WTC11 (cell line): ENCODE results near the gene FRAT2. TPM values are rescaled to one million over a fixed set of nuclear protein-coding genes. Genes with fewer than 3 reads are reported as not detected.

Experiments
- ATAC-seq: fragments of 200-7000 bp; cut with Tn5 transposase; 2 replicates; pipeline ENCODE4 v1.10.0; 2021; ENCODE audit warnings: mild to moderate bottlenecking, moderate library complexity
- CTCF ChIA-PET: fragments of 300-600 bp; sonication (Branson Sonifier 250); formaldehyde crosslinking; loops from one replicate; lab custom pipeline; 2021; ENCODE audit warnings: antibody characterized with exemption; lab: Charles Lee
- POLR2A ChIA-PET: fragments of 350-600 bp; sonication (Branson Sonifier 250); formaldehyde crosslinking; loops from one replicate; lab custom pipeline; 2021; ENCODE audit warnings: antibody characterized with exemption; lab: Charles Lee
- DNase-seq: peaks from one replicate; pipeline ENCODE4 v3.0.0; 2021; ENCODE audit warnings: low spot score
- H3K27ac Mint-ChIP-seq: 2 replicates; pipeline ENCODE4 v1.8.0; 2021; ENCODE audit warnings: mixed read lengths
- H3K27me3 Mint-ChIP-seq: 2 replicates; pipeline ENCODE4 v1.8.0; 2021; ENCODE audit warnings: low read depth, mild to moderate bottlenecking, moderate library complexity, mixed read lengths
- H3K36me3 Mint-ChIP-seq: 2 replicates; pipeline ENCODE4 v1.8.0; 2021; ENCODE audit warnings: mixed read lengths
- H3K4me1 Mint-ChIP-seq: 2 replicates; pipeline ENCODE4 v1.8.0; 2022; ENCODE audit warnings: mixed read lengths
- H3K4me3 Mint-ChIP-seq: 2 replicates; pipeline ENCODE4 v1.8.0; 2021; ENCODE audit warnings: mild to moderate bottlenecking, moderate library complexity, mixed read lengths
- H3K9me3 Mint-ChIP-seq: 2 replicates; pipeline ENCODE4 v1.8.0; 2021; ENCODE audit warnings: mixed read lengths
- ARID4B ChIP-seq: sonication (generic); formaldehyde crosslinking; IDR thresholded peaks from 2 replicates; pipeline ENCODE4 v1.8.0; 2023; ENCODE audit warnings: missing genetic modification reagents, mild to moderate bottlenecking, borderline replicate concordance
- ATF1 ChIP-seq: sonication (generic); formaldehyde crosslinking; IDR thresholded peaks from 2 replicates; pipeline ENCODE4 v1.8.1; 2023; ENCODE audit warnings: mild to moderate bottlenecking, moderate library complexity, missing genetic modification reagents
- FOXP1 ChIP-seq: sonication (generic); formaldehyde crosslinking; IDR thresholded peaks from 2 replicates; pipeline ENCODE4 v1.8.0; 2022; ENCODE audit warnings: missing genetic modification reagents, mild to moderate bottlenecking, moderate library complexity, borderline replicate concordance
- GRHL2 ChIP-seq: fragments of 250-450 bp; sonication (Bioruptor Pico); IDR thresholded peaks from 2 replicates; pipeline ENCODE4 v1.8.0; 2022; ENCODE audit warnings: mild to moderate bottlenecking, moderate library complexity; ENCODE audit not compliant: insufficient replicate concordance, severe bottlenecking
- HMGA2 ChIP-seq: fragments of 250-450 bp; sonication (Bioruptor Pico); IDR thresholded peaks from 2 replicates; pipeline ENCODE4 v1.4.0; 2021; ENCODE audit warnings: mild to moderate bottlenecking, moderate library complexity
- HMGXB4 ChIP-seq: sonication (generic); formaldehyde crosslinking; IDR thresholded peaks from 2 replicates; pipeline ENCODE4 v1.8.1; 2023; ENCODE audit warnings: mild to moderate bottlenecking, moderate library complexity, missing genetic modification reagents
- MLX ChIP-seq: sonication (generic); formaldehyde crosslinking; IDR thresholded peaks from 2 replicates; pipeline ENCODE4 v1.8.1; 2023; ENCODE audit warnings: mild to moderate bottlenecking, missing genetic modification reagents, moderate library complexity
- SMAD4 ChIP-seq: sonication (generic); formaldehyde crosslinking; IDR thresholded peaks from 2 replicates; pipeline ENCODE4 v1.8.0; 2022; ENCODE audit warnings: mild to moderate bottlenecking, missing genetic modification reagents
- SOX15 ChIP-seq: fragments of 250-450 bp; sonication (Bioruptor Pico); IDR thresholded peaks from 2 replicates; pipeline ENCODE4 v1.9.0; 2021; ENCODE audit warnings: mild to moderate bottlenecking
- TEAD1 ChIP-seq: sonication (generic); formaldehyde crosslinking; IDR thresholded peaks from 2 replicates; pipeline ENCODE4 v1.8.0; 2022; ENCODE audit warnings: mild to moderate bottlenecking, missing genetic modification reagents
- ZMAT4 ChIP-seq: fragments of 250-450 bp; sonication (Bioruptor Pico); IDR thresholded peaks from 2 replicates; pipeline ENCODE4 v1.9.0; 2021; ENCODE audit warnings: mild to moderate bottlenecking
- ZNF121 ChIP-seq: sonication (generic); formaldehyde crosslinking; IDR thresholded peaks from 2 replicates; pipeline ENCODE4 v1.8.0; 2023; ENCODE audit warnings: missing genetic modification reagents
- ZNF416 ChIP-seq: fragments of 250-450 bp; sonication (Bioruptor Pico); IDR thresholded peaks from 2 replicates; pipeline ENCODE4 v1.9.0; 2021; ENCODE audit warnings: mild to moderate bottlenecking, inconsistent platforms
- ZNF425 ChIP-seq: fragments of 250-450 bp; sonication (Bioruptor Pico); conservative IDR thresholded peaks from 2 replicates; pipeline ENCODE4 v1.9.0; 2021; ENCODE audit warnings: mild to moderate bottlenecking
- total RNA-seq: library from RNA; stranded (reverse); gene quantifications from 3 replicates; pipeline ENCODE4 v1.2.3, GENCODE V29; 2021
- TF ChIP-seq, protein P1 (sequence below): sonication (generic); formaldehyde crosslinking; IDR thresholded peaks from 2 replicates; pipeline ENCODE4 v1.8.0; 2022; ENCODE audit warnings: mild to moderate bottlenecking, missing genetic modification reagents
- TF ChIP-seq, protein P2 (sequence below): fragments of 250-450 bp; sonication (Bioruptor Pico); IDR thresholded peaks from 2 replicates; pipeline ENCODE4 v1.9.0; 2021; ENCODE audit warnings: mild to moderate bottlenecking

The FRAT2 gene
- total RNA-seq, 1 experiment from 2014 or later: 48.2 TPM

DNA sequence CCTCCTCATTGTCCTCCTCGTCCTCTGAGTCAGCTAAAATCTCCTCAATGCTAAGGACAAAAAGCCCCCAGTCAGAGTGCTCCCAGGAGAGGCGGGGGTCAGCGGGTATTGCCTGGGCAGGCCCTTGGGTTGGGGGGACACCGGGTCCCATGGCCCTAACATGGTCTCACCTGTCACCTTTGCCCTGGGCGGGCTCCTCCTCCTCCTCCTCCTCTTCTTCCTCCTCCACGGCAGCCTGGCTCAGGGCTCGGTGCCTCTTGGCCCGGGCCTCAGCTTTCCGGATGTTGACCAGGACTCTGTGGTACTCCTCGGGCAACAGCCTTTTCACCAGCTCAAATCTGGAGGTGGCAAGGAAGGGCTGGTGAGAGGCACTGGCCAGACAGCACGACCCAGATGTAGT lies 32.0 kb upstream of the FRAT2 start (continued):
- no peak for TF ChIP-seq ARID4B (CRISPR knock-in tag)
- TF ChIP-seq, all 79 proteins: peak for 0

DNA sequence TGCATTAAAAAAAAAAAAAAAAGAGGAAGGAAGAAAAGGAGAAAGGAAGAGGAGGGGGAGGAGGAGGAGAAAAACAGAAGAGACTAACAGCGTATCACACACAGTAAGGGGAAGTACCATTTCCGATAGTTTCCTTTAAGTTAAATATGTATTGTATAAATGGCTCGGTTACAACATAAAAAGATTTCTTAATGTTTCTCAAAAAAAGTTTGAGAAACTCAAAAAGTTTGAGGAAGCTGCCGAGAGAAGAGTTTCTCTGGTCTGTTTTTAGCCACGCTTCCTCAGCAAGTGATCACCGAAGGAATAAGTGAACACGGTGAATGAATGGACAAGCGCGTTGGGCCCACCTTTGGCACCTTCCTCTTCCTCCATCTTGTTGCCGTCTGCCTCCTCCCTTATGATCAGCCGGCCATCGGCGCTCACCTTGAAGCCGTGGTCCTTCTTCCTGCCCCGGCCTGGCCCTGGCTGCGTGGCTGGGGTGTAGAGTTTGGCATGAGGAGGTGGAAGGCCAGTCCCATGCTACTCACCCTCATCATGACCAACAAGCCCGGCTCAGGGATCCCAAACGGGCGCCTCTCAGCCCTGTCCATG lies 31.3 kb upstream of the FRAT2 start:
- H3K27ac Mint-ChIP-seq: no peak overlapping the region
- ChIA-PET POLR2A (no interaction called here), CTCF (interaction anchor here (0.6 to 1.0 kb wide), 2 partner anchors 16 to 209 kb away, joined by 3 to 5 read pairs; no protein-coding TSS in a partner anchor)
- no peaks in the 10 kb centered on the region for H3K27me3 Mint-ChIP-seq
- H3K4me3 Mint-ChIP-seq: no peak overlapping the region
- no peak for DNase-seq
- H3K4me1 Mint-ChIP-seq: peaks cover 2% of the 10 kb centered on the region
- no peak for ATAC-seq
- H3K36me3 Mint-ChIP-seq: peaks cover 56% of the 10 kb centered on the region
- no peaks in the 10 kb centered on the region for H3K9me3 Mint-ChIP-seq
- TF ChIP-seq MLX (CRISPR knock-in tag): no peak
- TF ChIP-seq ZNF121 (CRISPR knock-in tag): no peak
- no peak for TF ChIP-seq GRHL2 (CRISPR knock-in tag)
- no peak for TF ChIP-seq TEAD1 (CRISPR knock-in tag)
- TF ChIP-seq, protein P1, sequence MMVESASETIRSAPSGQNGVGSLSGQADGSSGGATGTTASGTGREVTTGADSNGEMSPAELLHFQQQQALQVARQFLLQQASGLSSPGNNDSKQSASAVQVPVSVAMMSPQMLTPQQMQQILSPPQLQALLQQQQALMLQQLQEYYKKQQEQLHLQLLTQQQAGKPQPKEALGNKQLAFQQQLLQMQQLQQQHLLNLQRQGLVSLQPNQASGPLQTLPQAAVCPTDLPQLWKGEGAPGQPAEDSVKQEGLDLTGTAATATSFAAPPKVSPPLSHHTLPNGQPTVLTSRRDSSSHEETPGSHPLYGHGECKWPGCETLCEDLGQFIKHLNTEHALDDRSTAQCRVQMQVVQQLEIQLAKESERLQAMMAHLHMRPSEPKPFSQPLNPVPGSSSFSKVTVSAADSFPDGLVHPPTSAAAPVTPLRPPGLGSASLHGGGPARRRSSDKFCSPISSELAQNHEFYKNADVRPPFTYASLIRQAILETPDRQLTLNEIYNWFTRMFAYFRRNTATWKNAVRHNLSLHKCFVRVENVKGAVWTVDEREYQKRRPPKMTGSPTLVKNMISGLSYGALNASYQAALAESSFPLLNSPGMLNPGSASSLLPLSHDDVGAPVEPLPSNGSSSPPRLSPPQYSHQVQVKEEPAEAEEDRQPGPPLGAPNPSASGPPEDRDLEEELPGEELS: no peak
- TF ChIP-seq ZNF425 (CRISPR knock-in tag): no peak
- no peak for TF ChIP-seq ZMAT4 (CRISPR knock-in tag)
- TF ChIP-seq ZNF416 (CRISPR knock-in tag): no peak
- no peak for TF ChIP-seq ATF1 (CRISPR knock-in tag)
- TF ChIP-seq FOXP1 (CRISPR knock-in tag): no peak
- TF ChIP-seq SMAD4 (CRISPR knock-in tag): no peak
- no peak for TF ChIP-seq SOX15
- TF ChIP-seq HMGA2 (CRISPR knock-in tag): no peak
- TF ChIP-seq ARID4B (CRISPR knock-in tag): no peak
- TF ChIP-seq, protein P2, sequence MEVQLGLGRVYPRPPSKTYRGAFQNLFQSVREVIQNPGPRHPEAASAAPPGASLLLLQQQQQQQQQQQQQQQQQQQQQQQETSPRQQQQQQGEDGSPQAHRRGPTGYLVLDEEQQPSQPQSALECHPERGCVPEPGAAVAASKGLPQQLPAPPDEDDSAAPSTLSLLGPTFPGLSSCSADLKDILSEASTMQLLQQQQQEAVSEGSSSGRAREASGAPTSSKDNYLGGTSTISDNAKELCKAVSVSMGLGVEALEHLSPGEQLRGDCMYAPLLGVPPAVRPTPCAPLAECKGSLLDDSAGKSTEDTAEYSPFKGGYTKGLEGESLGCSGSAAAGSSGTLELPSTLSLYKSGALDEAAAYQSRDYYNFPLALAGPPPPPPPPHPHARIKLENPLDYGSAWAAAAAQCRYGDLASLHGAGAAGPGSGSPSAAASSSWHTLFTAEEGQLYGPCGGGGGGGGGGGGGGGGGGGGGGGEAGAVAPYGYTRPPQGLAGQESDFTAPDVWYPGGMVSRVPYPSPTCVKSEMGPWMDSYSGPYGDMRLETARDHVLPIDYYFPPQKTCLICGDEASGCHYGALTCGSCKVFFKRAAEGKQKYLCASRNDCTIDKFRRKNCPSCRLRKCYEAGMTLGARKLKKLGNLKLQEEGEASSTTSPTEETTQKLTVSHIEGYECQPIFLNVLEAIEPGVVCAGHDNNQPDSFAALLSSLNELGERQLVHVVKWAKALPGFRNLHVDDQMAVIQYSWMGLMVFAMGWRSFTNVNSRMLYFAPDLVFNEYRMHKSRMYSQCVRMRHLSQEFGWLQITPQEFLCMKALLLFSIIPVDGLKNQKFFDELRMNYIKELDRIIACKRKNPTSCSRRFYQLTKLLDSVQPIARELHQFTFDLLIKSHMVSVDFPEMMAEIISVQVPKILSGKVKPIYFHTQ: no peak
- no peak for TF ChIP-seq HMGXB4
